RWPE2 (cell line): Measurements from ENCODE around the gene HADHA.
A peak's percentile ranks its signal among the peaks of the same experiment; 100 is the strongest.

Experiments used
- ATAC-seq: fragments of 200-7000 bp; cut with Tn5 transposase; 3 replicates; pipeline ENCODE4 v1.9.1; 2021; ENCODE audit warnings: low read depth
- DNase-seq: peaks from one replicate; pipeline ENCODE4 v3.0.0-alpha.2; 2020; ENCODE audit warnings: low spot score
- H3K27ac ChIP-seq: fragments of 450-650 bp; 2 replicates; pipeline ENCODE4 v1.5.1; 2017; ENCODE audit warnings: mild to moderate bottlenecking; ENCODE audit not compliant: poor library complexity, severe bottlenecking
- H3K27me3 ChIP-seq: fragments of 250-450 bp; sonication (Bioruptor Pico); 2 replicates; pipeline ENCODE4 v1.5.1; 2021; ENCODE audit warnings: mild to moderate bottlenecking, moderate library complexity; ENCODE audit not compliant: insufficient read depth, poor library complexity, severe bottlenecking
- H3K36me3 ChIP-seq: fragments of 250-450 bp; sonication (Bioruptor Pico); 2 replicates; pipeline ENCODE4 v1.5.1; 2020; ENCODE audit warnings: low read depth, mild to moderate bottlenecking, moderate library complexity
- H3K4me1 ChIP-seq: fragments of 250-450 bp; sonication (Bioruptor Pico); 2 replicates; pipeline ENCODE4 v1.5.1; 2021; ENCODE audit warnings: mild to moderate bottlenecking, moderate library complexity; ENCODE audit not compliant: insufficient read depth, poor library complexity, severe bottlenecking
- H3K4me3 ChIP-seq: fragments of 250-450 bp; sonication (Bioruptor Pico); 2 replicates; pipeline ENCODE4 v1.5.1; 2021; ENCODE audit warnings: mild to moderate bottlenecking, moderate library complexity; ENCODE audit not compliant: severe bottlenecking
- H3K9me3 ChIP-seq: fragments of 250-450 bp; sonication (Bioruptor Pico); 2 replicates; pipeline ENCODE4 v1.5.1; 2021; ENCODE audit warnings: mild to moderate bottlenecking, moderate library complexity; ENCODE audit not compliant: severe bottlenecking
- TF ChIP-seq, protein P1 (sequence below): fragments of 450-650 bp; IDR thresholded peaks from one replicate; pipeline ENCODE4 v1.5.1; 2017; ENCODE audit warnings: mild to moderate bottlenecking, moderate library complexity; ENCODE audit not compliant: poor library complexity, severe bottlenecking

The HADHA gene

DNA sequence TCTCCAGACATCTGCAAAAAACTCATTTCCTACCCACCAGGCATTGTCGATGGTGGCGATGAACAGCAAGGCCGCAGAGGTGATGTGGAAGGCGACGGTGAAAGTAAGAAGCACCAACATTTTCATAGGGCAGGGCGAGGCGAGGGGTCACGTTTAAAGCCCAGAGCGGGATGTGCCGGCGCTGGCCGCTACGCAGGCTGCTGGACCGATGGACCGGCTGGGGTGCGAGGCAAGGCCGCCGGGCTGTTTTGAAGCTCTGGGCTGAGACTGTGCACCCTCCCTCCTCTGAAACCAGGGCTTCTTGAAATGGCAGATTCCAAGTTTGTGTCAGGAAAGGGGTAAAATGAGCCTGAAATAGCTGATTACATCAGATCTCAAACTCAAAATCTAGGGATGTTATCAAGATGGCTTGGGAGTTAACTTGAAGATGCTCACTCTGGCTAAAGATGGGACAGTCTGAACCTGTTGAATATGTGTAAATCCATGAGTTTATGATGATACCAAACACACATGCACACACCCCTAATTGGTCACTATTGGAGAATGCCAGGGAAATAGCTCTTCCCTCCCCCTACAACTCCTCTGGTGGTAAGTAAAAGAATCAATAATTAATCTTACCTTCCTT is 103.2 kb downstream of the HADHA start:
- Histone ChIP-seq H3K4me3 (no peak overlapping the region), H3K4me1 (no peaks in the 10 kb centered on the region), H3K27me3 (no peaks in the 10 kb centered on the region), H3K27ac (no peak overlapping the region), H3K36me3 (0 out of 2 replicates have a peak, but pooled peaks cover 11% of the 10 kb centered on the region), H3K9me3 (no peaks in the 10 kb centered on the region)
- no peak for DNase-seq
- ATAC-seq = peak; percentile 30; the same call in 1 of the 3 replicates
- TF ChIP-seq, protein P1, sequence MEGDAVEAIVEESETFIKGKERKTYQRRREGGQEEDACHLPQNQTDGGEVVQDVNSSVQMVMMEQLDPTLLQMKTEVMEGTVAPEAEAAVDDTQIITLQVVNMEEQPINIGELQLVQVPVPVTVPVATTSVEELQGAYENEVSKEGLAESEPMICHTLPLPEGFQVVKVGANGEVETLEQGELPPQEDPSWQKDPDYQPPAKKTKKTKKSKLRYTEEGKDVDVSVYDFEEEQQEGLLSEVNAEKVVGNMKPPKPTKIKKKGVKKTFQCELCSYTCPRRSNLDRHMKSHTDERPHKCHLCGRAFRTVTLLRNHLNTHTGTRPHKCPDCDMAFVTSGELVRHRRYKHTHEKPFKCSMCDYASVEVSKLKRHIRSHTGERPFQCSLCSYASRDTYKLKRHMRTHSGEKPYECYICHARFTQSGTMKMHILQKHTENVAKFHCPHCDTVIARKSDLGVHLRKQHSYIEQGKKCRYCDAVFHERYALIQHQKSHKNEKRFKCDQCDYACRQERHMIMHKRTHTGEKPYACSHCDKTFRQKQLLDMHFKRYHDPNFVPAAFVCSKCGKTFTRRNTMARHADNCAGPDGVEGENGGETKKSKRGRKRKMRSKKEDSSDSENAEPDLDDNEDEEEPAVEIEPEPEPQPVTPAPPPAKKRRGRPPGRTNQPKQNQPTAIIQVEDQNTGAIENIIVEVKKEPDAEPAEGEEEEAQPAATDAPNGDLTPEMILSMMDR = no peak
